HEK293 (cell line): Measurements from ENCODE around the gene TREM1.
A peak's percentile ranks its signal among the peaks of the same experiment; 100 is the strongest.

Source experiments
- BCL11B ChIP-seq: fragments of 450-650 bp; formaldehyde crosslinking; IDR thresholded peaks from 2 replicates; pipeline ENCODE4 v1.5.1; 2016; ENCODE audit warnings: low read depth, missing biosample characterization, missing genetic modification characterization
- FEZF1 ChIP-seq: fragments of 450-650 bp; formaldehyde crosslinking; IDR thresholded peaks from 2 replicates; pipeline ENCODE4 v1.5.1; 2016; ENCODE audit warnings: missing biosample characterization, missing genetic modification characterization
- HOXD13 ChIP-seq: sonication (generic); formaldehyde crosslinking; IDR thresholded peaks from 2 replicates; pipeline ENCODE4 v1.8.0; 2022; ENCODE audit warnings: missing genetic modification reagents, borderline replicate concordance
- KLF10 ChIP-seq: fragments of 450-650 bp; IDR thresholded peaks from 2 replicates; pipeline ENCODE4 v1.5.1; 2018; ENCODE audit warnings: missing biosample characterization, mild to moderate bottlenecking, missing genetic modification characterization
- OSR2 ChIP-seq: fragments of 450-650 bp; formaldehyde crosslinking; IDR thresholded peaks from 2 replicates; pipeline ENCODE4 v1.5.1; 2016; ENCODE audit warnings: missing biosample characterization, missing genetic modification characterization
- PATZ1 ChIP-seq: fragments of 450-650 bp; formaldehyde crosslinking; IDR thresholded peaks from 2 replicates; pipeline ENCODE4 v1.5.1; 2016; ENCODE audit warnings: missing biosample characterization, missing genetic modification characterization
- PRDM10 ChIP-seq: fragments of 450-650 bp; formaldehyde crosslinking; IDR thresholded peaks from 2 replicates; pipeline ENCODE4 v1.5.1; 2016; ENCODE audit warnings: missing biosample characterization, missing genetic modification characterization
- PRDM4 ChIP-seq: fragments of 450-650 bp; formaldehyde crosslinking; IDR thresholded peaks from 2 replicates; pipeline ENCODE4 v1.5.1; 2017; ENCODE audit warnings: missing biosample characterization, missing genetic modification characterization
- SP7 ChIP-seq: fragments of 450-650 bp; formaldehyde crosslinking; IDR thresholded peaks from 2 replicates; pipeline ENCODE4 v1.5.1; 2016; ENCODE audit warnings: missing biosample characterization, missing genetic modification characterization
- TRIM28 ChIP-seq: IDR thresholded peaks from 2 replicates; pipeline ENCODE4 v1.6.1; 2011; ENCODE audit warnings: low read length, control low read depth, borderline replicate concordance
- TSHZ1 ChIP-seq: fragments of 450-650 bp; formaldehyde crosslinking; IDR thresholded peaks from 2 replicates; pipeline ENCODE4 v1.5.1; 2016; ENCODE audit warnings: missing biosample characterization, missing genetic modification characterization, borderline replicate concordance
- ZBTB8A ChIP-seq: fragments of 450-650 bp; formaldehyde crosslinking; IDR thresholded peaks from 2 replicates; pipeline ENCODE4 v1.5.1; 2016; ENCODE audit warnings: missing biosample characterization, missing genetic modification characterization
- ZNF184 ChIP-seq: fragments of 450-650 bp; IDR thresholded peaks from 2 replicates; pipeline ENCODE4 v1.5.1; 2018; ENCODE audit warnings: missing biosample characterization, mild to moderate bottlenecking, missing genetic modification characterization
- ZNF311 ChIP-seq: fragments of 450-650 bp; formaldehyde crosslinking; IDR thresholded peaks from 2 replicates; pipeline ENCODE4 v1.5.1; 2017; ENCODE audit warnings: missing biosample characterization, missing genetic modification characterization, borderline replicate concordance
- ZNF37A ChIP-seq: fragments of 450-650 bp; IDR thresholded peaks from 2 replicates; pipeline ENCODE4 v1.5.1; 2018; ENCODE audit warnings: missing biosample characterization, missing genetic modification characterization
- ZNF501 ChIP-seq: fragments of 450-650 bp; formaldehyde crosslinking; IDR thresholded peaks from 2 replicates; pipeline ENCODE4 v1.5.1; 2016; ENCODE audit warnings: missing biosample characterization, missing genetic modification characterization
- ZNF558 ChIP-seq: fragments of 450-650 bp; formaldehyde crosslinking; IDR thresholded peaks from 2 replicates; pipeline ENCODE4 v1.5.1; 2016; ENCODE audit warnings: missing biosample characterization, missing genetic modification characterization
- ZNF580 ChIP-seq: fragments of 450-650 bp; formaldehyde crosslinking; IDR thresholded peaks from 2 replicates; pipeline ENCODE4 v1.5.1; 2016; ENCODE audit warnings: missing biosample characterization, missing genetic modification characterization
- ZNF600 ChIP-seq: fragments of 450-650 bp; formaldehyde crosslinking; IDR thresholded peaks from 2 replicates; pipeline ENCODE4 v1.5.1; 2016; ENCODE audit warnings: missing biosample characterization, missing genetic modification characterization
- ZNF610 ChIP-seq: fragments of 450-650 bp; formaldehyde crosslinking; IDR thresholded peaks from 2 replicates; pipeline ENCODE4 v1.5.1; 2016; ENCODE audit warnings: missing biosample characterization, missing genetic modification characterization, borderline replicate concordance
- ZNF692 ChIP-seq: fragments of 450-650 bp; formaldehyde crosslinking; IDR thresholded peaks from 2 replicates; pipeline ENCODE4 v1.5.1; 2016; ENCODE audit warnings: missing biosample characterization, missing genetic modification characterization
- ZNF843 ChIP-seq: fragments of 450-650 bp; formaldehyde crosslinking; IDR thresholded peaks from 2 replicates; pipeline ENCODE4 v1.5.1; 2016; ENCODE audit warnings: missing biosample characterization, missing genetic modification characterization

TREM1 gene

GRCh38 chr6:41257369-41258195 is 28.9 kb downstream of the TREM1 start (continued):
- TF ChIP-seq ZBTB8A (tag by site-specific recombination): peak; percentile 39
- peak; percentile 66; the same call in 1 of the 2 replicates for TF ChIP-seq HOXD13 (CRISPR knock-in tag)
- peak; percentile 28; the same call in 1 of the 2 replicates for TF ChIP-seq ZNF580
- peak; percentile 66; the same call in 1 of the 2 replicates for TF ChIP-seq ZNF558 (tag by site-specific recombination)
- peak; percentile 34; the same call in 1 of the 2 replicates for TF ChIP-seq ZNF610
- peak; percentile 76 for TF ChIP-seq SP7 (tag by site-specific recombination)
- TF ChIP-seq ZNF37A (tag by site-specific recombination): no peak
- peak; percentile 66 for TF ChIP-seq OSR2 (tag by site-specific recombination)
- TF ChIP-seq ZNF600 (tag by site-specific recombination): 0 out of 2 replicates have a peak, but pooled peaks have one; percentile 15
- TF ChIP-seq BCL11B (tag by site-specific recombination): 0 out of 2 replicates have a peak, but pooled peaks have one; percentile 34
- TF ChIP-seq KLF10: no peak
- TF ChIP-seq ZNF184 (tag by site-specific recombination): peak; percentile 62; the same call in 1 of the 2 replicates
- TF ChIP-seq ZNF501: peak; percentile 27; the same call in 1 of the 2 replicates
- TF ChIP-seq ZNF843 (tag by site-specific recombination): peak; percentile 86
- TF ChIP-seq ZNF311: no peak
- peak; percentile 32; the same call in 1 of the 2 replicates for TF ChIP-seq PRDM10 (tag by site-specific recombination)
- no peak for TF ChIP-seq PATZ1 (tag by site-specific recombination)
- TF ChIP-seq PRDM4 (tag by site-specific recombination): peak; percentile 37; the same call in 1 of the 2 replicates
- peak; percentile 29; the same call in 1 of the 2 replicates for TF ChIP-seq ZNF692 (tag by site-specific recombination)
- TF ChIP-seq TSHZ1 (tag by site-specific recombination): peak; percentile 81; the same call in 1 of the 2 replicates
- TF ChIP-seq FEZF1 (tag by site-specific recombination): peak; percentile 74
- TF ChIP-seq TRIM28: peak; percentile 74
